K562 (cell line): ENCODE measurements around the gene TTLL11.

ENCODE experiments used
- CBFB ChIP-seq: sonication (generic); formaldehyde crosslinking; IDR thresholded peaks from 2 replicates; pipeline ENCODE4 v1.4.0; 2020; ENCODE audit warnings: mild to moderate bottlenecking, missing genetic modification reagents
- CTCF ChIP-seq, 3 experiments: IDR thresholded peaks in 2 of 3; conservative IDR thresholded peaks in 1 of 3; 2 replicates each; pipeline ENCODE4 v1.5.1; 2011 to 2012; ENCODE audit warnings: low read length in 3 of 3, mild to moderate bottlenecking in 3 of 3, control low read depth in 2 of 3, improper control_type of control experiment in 1 of 3, inconsistent platforms in 1 of 3, low read depth in 1 of 3, mixed read lengths in 1 of 3, moderate library complexity in 1 of 3; ENCODE audit not compliant: insufficient read depth in 2 of 3
- HEY1 ChIP-seq: fragments of 250-450 bp; sonication (Bioruptor Pico); IDR thresholded peaks from 2 replicates; pipeline ENCODE4 v1.5.0; 2020; ENCODE audit warnings: mild to moderate bottlenecking, moderate library complexity, borderline replicate concordance
- JUN ChIP-seq, 2 experiments: sonication (generic) in 1 of 2; formaldehyde crosslinking in 1 of 2; IDR thresholded peaks; 2 replicates each; pipeline versions ENCODE4 v1.6.1 to v1.8.0; 2012 to 2022; ENCODE audit warnings: borderline replicate concordance in 2 of 2, mild to moderate bottlenecking in 2 of 2, improper control_type of control experiment in 1 of 2, low read depth in 1 of 2, low read length in 1 of 2, missing genetic modification reagents in 1 of 2
- NFYB ChIP-seq: IDR thresholded peaks from 2 replicates; pipeline ENCODE4 v1.6.1; 2011; ENCODE audit warnings: mild to moderate bottlenecking, moderate library complexity; ENCODE audit not compliant: insufficient read length; ENCODE audit errors: extremely low read depth
- POLR2A ChIP-seq: fragments of 450-650 bp; conservative IDR thresholded peaks from 2 replicates; pipeline ENCODE4 v1.6.1; 2016
- POLR2AphosphoS5 ChIP-seq: IDR thresholded peaks from 2 replicates; pipeline ENCODE4 v1.6.1; 2011; ENCODE audit warnings: mild to moderate bottlenecking, low read depth, low read length, moderate library complexity; ENCODE audit not compliant: control insufficient read depth, insufficient read depth
- RAD51 ChIP-seq: fragments of 450-650 bp; IDR thresholded peaks from 2 replicates; pipeline ENCODE4 v1.7.1; 2016; ENCODE audit warnings: low read depth, mild to moderate bottlenecking, borderline replicate concordance
- ZNF232 ChIP-seq: sonication (generic); formaldehyde crosslinking; IDR thresholded peaks from 2 replicates; pipeline ENCODE4 v1.8.0; 2022; ENCODE audit warnings: mild to moderate bottlenecking, missing genetic modification reagents
- ZNF274 ChIP-seq: IDR thresholded peaks from 2 replicates; pipeline ENCODE4 v1.6.1; 2011; ENCODE audit warnings: low read depth, mild to moderate bottlenecking, low read length, moderate library complexity, borderline replicate concordance

- TF ChIP-seq JUN (IDR thresholded peaks at IDR 0.05; ENCODE audit: borderline replicate concordance, low read depth, low read length) (no peak), JUN (CRISPR knock-in tag; IDR thresholded peaks at IDR 0.05; ENCODE audit: borderline replicate concordance) (no peak), ZNF232 (CRISPR knock-in tag) (no peak), ZNF274 (no peak), RAD51 (no peak), CBFB (CRISPR knock-in tag) (no peak), HEY1 (CRISPR knock-in tag) (no peak), POLR2AphosphoS5 (no peak), NFYB (no peak), POLR2A (no peak), CTCF (IDR thresholded peaks at IDR 0.05 in 2 of 3, conservative IDR thresholded peaks at IDR 0.05 in 1 of 3; ENCODE audit: insufficient read depth in 2 of 3, low read depth in 1 of 3, low read length in 3 of 3) (no peak)
Measured at GRCh38 chr9:121924700-121925099, 168.4 kb downstream of the TTLL11 start.
